Measurements from ENCODE around the gene WDR26.
"Not testable (repeated sequence)": the region's sequence is repeated elsewhere in the genome, so short reads cannot be mapped to it uniquely, and the experiment has no call there.

WDR26 gene

DNA sequence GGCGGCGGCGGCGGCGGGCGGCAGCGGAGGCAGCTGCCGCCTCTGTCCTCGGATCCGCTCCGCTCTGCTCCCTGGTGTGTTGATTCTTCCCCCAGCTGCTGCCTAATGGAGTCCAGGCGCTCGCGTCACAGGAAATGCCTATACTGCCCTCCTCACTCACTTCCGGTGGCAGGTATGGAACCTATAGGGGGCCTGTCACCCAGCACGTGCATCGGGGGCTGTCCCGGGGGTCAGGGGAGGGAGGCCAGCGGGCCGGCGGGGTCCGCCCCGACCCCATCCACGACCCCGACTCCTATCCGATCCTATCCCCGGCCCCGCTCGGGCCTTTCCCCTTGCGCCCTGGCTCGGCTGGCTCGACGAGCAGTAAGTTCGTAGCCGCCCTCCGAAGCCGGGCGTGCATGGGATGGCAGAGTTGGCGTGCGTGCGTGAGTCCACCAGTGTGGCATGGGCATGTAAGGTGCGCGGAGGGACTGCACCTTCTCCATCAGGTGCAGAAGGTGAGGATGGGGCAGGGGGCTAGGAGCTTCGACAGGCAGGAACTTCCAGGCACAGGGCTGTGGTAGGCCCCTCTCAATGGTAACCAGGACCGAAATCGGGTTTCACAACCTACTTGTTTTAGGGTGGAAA, at the start of gene WDR26:
TSS of gene WDR26 (minus strand) at position 107 of the 627 bp plus-strand sequence.
- peak; percentile 91 for DNase-seq

DNA sequence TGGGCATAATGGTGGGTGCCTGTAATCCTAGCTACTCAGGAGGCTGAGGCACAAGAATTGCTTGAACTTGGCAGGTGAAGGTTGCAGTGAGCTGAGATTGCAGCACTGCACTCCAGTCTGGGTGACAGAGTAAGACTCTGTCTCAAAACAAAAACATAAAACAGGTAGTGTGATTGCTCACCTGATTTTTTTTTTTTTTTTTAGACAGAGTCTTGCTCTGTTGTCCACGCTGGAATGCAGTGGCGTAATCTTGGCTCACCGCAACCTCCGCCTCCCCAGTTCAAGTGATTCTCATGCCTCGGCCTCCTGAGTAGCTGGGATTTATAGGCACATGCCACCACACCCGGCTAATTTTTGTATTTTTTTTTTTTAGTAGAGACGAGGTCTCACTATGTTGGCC, 48.6 kb upstream of the WDR26 start:
- not testable (repeated sequence) for DNase-seq

DNA sequence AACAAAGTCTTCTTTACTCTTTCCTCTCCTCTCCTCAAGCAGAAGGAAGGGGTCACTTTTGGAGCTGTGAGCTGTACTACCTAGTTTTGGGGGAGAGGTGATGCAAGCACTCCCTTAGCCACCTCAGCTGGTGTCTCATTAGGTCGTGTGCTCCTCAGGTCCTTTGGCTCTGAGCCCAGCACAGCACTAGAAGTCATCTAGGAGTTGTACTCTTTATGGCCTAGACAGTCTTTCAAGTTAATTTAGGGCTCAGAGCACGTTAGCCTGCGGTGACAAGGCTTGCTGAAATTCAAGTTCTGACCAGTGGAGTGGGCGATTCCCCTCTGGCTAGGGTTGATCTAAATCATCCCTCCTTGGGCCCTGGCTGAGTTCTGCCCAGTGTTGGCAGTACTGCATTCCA, 48.0 kb upstream of the WDR26 start:
- no peak for DNase-seq

DNA sequence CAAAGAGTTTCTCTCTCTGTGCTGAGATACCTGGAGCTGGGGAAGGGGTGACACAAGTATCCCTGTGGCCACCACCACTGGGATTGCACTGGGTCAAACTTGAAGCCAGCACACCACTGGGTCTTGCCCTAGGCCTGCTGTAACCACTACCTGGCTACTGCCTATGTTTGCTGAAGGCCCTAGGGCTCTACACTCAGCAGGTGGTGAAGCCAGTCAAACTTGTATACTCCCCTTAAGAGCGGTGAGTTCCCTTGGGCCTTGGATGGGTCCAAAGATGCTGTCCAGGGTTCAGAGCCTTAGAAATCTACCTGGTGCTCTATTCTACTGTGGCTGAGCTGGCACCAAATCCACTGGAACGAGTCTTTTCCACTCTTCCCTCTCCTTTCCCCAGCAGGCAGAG, 47.0 kb upstream of the WDR26 start:
- no peak for DNase-seq

DNA sequence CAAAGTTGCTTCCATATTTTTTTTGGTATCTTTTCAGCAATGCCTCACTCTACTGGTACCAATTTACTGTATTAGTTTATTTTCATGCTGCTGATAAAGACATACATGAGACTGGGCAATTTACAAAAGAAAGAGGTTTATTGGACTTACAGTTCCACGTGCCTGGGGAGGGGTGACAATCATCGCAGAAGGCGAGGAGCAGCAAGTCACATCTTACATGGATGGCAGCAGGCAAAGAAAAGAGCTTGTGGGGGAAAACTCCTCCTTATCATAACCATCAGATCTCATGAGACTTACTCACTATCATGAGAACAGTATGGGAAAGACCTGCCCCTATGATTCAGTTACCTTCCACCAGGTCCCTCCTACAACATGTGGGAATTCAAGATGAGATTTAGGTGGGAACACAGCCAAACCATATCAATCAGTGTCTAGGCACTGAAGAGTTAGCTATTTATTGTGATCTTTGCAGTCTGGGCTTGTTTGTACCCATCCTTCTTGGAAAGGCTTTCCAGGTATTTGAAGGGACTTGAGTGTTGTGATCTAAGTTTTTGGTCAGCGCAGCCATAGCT, 46.4 kb upstream of the WDR26 start:
- not testable (repeated sequence) for DNase-seq

DNA sequence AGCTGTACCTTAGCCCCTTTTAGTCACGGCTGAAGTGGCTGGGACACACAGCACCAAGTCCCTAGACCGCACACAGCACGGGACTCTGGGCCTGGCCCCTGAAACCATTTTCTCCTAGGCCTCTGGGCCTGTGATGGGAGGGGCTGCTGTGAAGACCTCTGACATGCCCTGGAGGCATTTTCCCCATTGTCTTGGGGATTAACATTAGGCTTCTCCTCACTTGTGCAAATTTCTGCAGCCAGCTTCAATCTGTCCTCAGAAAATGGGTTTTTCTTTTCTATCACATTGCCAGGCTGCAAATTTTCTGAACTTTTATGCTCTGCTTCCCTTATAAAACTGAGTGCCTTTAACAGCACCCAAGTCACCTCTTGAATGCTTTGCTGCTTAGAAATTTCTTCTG, 45.6 kb upstream of the WDR26 start:
- not testable (repeated sequence) for DNase-seq

DNA sequence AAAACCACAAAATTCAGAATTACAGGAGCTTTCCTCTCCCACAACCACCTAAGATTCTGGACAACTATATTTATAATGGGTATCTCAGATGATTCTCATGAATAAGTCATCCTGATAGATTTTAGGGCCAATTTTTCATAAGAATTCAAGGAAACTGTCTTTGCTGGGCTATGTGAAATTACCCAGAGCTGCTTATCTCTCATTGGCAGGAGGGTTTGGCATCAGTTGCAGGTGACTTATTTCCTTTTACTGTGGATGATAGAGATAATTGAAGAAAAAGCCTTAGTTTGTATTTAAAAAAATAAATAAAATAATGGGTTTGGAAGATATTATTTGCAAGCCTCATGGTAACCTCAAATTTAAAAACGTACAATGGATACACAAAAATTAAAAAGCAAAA, 38.2 kb upstream of the WDR26 start:
- DNase-seq, result no peak

DNA sequence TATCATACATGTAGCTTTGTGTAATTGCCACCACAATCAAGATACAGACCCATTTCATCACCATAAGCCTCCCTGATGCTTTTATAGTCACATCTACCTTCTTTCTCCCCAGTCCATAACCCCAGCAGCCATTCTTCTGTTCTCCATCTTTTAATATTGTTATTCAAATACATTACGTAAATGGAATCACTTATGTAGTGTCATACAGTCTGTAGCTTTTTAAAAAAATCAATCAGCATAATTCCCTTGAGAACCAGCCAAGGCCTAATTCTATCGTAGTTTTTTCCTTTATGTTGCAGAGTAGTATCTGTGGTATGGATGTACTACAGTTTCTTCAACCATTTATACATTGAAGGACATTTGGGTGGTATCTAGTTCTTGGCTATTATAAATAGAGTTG, 31.6 kb upstream of the WDR26 start:
- DNase-seq, result no peak

DNA sequence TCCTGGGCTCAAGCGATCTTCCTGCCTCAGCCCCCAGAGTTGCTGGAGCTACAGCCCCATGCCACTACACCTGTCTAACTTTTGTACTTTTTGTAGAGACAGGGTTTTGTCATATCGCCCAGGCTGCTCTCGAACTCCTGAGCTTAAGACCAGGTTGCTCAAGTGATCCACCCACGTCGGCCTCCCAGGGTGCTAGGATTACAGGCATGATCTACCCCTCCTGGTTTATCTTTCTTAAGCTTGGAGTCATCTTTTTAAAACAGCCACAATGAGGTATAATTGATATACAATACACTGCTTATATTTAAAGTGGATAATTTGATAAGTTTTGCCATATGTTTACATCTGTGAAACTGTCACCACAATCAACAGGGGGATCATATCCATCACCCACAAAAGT, 25.4 kb upstream of the WDR26 start:
- no peak for DNase-seq

DNA sequence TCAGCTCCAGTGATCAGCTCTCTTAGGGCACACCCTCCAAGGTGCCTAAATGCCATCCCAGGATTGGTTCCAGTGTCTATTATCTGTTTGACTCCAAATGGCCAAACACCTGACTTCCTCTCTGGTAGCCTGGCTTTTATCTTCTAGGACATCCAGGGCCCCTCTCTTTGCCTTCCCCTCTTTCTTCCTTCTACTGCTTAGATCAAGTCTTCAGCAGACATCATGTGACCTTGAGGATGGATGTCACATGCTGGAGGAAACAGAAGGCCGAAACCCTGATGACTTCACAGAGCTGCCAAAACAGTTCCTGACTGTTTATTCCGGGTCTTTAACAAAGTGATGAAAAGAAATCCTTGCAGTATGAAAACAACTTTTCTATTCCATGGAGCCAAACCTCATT, 24.4 kb upstream of the WDR26 start:
- no peak for DNase-seq

DNA sequence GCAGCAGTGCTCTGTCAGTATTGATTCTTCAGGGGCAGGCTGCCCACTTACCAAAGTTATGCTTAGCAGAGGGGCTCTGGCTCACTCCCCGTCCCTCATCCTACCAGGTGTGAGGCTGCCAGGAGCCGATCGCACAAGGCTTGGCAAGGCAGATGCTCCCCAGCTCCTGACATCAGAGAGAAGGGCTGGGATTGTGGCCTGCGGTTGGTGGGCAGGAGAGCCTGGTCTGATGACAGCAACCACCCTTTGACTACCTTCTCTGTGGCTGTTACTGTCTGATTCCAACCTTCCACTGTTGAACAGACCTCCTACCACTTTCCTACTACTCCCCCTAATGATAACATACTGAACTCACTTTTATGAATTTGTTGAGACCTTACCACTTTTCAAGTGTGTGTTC, 23.7 kb upstream of the WDR26 start:
- no peak for DNase-seq

DNA sequence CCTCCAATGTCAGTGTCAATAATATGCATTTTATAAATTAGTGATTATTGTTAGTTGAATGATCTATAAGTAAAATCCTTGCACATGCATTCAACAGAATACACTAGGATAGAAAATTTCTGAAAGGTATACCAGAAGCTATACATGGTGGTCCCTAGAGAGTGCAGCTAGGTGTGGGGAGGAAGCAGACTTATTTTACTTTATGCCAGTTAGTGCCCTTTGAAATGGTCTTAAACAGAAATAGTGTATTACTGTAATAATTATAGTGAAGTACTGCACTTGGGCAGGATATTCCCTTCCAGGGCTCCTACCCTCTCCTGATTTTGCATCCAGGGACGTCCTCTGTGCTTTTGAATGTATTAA, 23.2 kb upstream of the WDR26 start:
- DNase-seq, result no peak

DNA sequence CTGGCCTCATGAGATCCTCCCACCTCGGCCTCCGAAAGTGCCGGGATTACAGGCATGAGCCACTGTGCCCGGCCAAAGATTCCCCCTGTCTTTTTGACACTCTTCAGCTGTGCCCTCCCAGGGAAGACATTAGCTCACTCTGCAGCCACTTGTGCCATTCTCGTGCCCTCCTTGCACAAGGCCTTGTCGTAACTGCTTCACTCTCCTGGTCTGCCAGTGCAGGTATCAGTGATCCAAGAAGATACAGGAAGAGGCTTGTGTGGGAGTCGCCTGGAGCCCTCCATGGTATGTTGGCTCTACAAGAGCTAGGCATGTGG, 22.0 kb upstream of the WDR26 start:
- DNase-seq, result no peak

DNA sequence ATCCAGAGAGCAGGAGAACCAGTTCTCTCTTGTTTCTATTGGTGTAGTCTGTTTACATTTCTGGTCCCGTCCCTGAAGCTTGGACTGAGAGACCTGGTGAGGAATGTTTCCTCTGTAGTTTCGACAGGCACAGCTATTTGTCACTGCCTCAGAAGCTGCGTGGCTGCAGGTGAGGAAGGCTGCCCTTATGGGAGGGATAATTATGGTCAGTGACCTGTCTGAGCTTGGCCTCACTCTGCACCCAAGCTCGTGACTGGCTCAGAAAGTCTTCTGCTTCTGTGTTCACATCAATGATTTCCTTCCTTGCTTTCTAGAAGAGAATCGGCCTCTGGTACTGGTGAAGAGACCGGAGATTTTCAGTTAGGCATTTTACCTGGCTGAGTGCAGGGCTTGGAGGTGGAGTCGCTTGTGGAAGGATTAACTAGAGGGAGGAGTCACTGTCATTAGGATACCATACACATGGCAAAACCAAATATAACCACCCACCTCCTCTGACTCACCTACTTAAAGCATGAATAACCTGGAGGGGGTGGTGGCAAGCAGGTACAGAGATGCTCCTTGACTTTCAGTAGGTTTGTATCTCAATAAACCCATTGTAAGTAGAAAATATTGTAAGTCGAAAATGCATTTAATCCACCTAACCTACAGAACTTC, 19.9 kb upstream of the WDR26 start:
- no peak for DNase-seq

DNA sequence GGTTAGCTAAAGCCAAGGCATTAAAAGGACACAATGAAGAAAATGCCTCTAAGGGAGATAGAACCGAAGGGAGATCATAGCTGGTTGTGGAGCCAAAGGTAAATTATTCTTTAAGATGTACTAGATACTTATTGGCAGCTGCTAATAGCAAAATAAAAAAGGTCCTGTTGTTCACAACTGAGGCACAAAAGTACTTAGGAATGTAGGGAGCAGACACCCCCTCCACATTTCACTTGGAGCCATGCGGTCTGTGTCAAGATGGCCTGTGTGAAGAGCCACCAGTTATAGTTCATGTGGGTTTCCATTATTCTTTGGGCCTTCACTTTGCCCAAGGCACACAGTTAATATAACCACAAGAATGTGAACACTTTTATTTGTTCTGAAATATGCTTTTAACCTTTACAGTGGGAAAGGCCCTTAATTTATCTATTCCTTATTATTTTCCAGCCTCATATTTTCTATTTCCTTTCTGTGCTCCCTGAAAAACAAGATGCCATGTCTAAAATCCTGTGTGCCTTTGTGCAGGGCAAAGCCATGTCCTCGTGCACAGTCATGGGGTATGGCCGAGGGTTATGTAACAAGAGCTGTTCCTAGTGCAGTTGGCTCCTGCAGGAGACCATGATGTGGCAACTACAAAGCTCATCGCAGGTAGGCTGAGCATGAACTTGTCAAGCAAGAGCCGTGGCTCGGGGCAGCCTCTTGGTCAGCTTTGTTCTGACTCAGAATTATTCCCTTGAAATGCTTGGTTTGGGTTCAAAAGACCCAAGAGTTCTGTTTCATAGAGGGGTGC, 16.2 kb upstream of the WDR26 start:
- DNase-seq, result no peak

DNA sequence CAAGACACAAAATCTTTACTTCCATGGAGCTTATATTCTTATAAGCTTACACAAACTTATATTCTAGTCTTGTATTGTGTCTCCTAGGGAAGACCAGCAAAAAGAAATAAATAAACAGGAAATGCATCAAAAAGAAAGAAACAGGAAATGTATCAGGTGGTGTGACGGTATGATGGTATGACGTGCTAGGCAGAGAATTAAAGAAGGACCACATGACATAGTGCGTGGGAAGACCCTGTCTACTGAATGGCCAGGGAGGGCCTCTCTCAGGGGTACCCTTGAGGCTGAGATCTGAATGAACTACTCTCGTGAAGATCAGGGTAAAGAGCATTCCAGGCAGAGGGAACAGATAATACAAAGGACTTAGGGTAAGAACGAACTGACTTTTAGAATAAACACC, 15.6 kb upstream of the WDR26 start:
- no peak for DNase-seq

DNA sequence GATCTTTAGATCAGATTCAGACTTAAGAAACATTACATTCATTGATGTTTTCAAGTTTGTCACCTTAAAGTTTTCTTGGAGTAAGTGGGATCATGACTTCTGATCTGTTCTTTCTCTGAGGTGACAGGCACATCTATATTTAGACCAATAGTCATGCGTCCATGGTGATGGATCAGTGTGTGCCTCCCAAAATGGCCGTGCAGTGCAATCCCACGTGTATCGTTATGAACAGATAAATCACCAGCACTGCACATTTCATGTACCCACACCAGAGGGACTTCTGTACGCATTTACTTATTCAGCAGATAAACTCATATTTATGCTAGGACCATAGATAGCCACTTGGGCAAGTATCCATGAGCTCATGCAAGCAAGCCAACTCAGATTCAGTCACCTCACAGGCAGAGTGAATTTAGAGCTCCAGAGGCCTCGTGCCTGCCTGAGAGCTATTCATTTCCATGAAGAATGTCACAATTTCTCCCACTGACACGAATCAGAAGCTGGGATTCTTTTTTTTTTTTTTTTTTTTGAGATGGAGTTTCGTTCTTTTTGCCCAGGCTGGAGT, 13.9 kb upstream of the WDR26 start:
- no peak for DNase-seq

DNA sequence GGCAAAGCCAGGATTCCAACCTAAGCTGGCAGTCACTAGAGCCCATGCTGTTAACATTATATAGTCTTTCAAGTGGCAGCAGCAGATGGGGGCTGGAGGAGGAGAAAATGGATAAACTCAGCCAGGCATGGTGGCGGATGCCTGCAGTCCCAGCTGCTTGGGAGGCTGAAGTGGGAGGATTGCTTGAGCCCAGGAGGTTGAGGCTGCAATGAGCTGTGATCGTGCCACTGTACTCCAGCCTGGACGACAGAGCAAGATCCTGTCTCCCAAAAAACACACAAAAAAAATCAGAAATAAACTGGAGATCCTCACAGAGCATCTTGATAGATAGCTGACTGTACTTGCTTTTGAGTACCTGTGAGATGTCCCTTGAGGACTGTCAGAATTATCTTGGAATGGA, 13.4 kb upstream of the WDR26 start:
- no peak for DNase-seq

DNA sequence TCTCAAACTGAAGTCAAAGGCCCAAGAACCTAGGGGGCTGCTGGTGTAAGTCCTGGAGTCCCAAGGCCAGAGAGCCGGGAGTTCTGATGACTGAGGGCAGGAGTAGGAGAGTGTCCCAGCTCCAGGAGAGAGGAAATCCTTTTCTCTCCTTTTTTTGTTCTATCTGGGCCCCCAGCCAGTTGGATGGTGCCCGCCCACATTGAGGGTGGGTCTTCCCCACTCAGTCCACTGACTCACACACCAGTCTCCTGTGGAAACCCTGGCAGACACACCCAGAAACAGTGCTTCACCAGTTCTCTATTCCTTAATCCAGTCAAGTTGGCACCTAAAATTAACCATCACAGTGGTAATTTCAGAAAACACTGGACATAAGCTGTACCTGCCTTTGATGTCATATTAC, 12.7 kb upstream of the WDR26 start:
- DNase-seq, result no peak

DNA sequence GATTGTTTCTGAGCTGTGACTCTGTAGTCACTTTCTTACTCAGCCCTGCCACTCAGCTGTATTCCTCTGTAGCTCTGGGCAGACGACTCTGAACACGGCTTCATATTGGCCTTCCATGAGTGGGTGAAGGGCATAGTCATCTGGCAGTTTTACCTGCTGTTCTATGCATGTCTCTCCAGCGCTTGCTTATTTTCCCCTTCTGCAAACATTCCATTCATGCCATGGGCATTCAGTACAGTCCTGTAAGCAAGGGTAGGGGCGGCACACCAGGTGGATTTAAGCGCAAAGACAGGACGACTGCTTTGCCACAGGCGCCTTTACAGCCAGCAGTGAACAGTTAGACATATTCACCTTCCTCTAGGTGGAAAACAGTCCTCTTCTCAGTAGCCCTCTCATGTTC, 4.4 kb upstream of the WDR26 start:
- DNase-seq, result no peak

DNA sequence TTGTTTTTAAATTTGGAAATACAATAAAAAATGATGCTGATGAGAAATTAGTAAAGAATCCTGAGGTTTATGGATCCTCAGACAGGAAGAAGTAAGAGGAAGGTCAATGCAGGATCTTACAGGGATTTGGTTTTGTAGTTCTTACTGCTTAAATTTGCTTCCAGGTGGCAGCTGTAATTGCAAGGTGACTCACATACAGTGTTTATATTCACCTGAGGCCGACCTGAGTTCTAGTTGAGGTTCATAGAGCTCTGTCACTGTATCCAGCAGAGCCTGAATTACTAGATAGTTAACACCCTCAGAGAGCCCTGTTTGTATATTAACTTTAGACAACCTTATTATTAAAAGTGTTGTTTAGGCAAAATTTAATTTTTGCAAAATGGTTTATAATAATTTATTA, 1.4 kb upstream of the WDR26 start:
- no peak for DNase-seq

DNA sequence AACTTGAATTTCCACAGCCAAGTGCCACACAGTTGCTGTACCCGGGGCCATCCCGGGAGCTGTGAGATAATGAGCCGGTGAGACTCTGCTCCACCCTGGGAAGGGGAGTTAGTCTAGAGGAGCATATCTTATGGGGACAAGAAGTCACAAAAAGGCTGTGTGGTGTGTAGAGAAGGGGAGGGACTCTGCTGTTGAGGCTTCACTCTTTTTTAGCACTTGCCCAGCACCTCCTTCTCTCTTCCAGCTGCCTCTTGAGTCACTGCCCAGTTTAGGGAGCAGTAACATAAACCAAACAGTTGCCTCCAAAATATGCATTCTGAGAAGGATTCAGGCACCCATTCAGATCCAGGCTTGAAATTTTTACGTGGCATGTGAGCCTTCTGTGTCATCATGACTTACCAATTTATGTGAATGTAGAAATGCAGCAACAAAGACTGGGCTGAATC, 744 bp upstream of the WDR26 start:
- DNase-seq, result no peak

Data from right forelimb (tissue), 1 donor.